ENCODE data around the gene ATAD3C. TPM values are rescaled to one million over a fixed set of nuclear protein-coding genes. Genes with fewer than 3 reads are reported as not detected.
A peak's percentile ranks its signal among the peaks of the same experiment; 100 is the strongest.
"Not testable (repeated sequence)": the region's sequence is repeated elsewhere in the genome, so short reads cannot be mapped to it uniquely, and the experiment has no call there.

The ATAD3C gene
- total RNA-seq, 2 experiments from 2014 or later, result 1.0 to 1.4 TPM

- ATAC-seq (peak; percentile 95), DNase-seq (peak; percentile 98)
- Mint-ChIP-seq H3K4me3 (peak within 1 kb of the TSS; percentile 87), H3K27me3 (ENCODE audit: low read depth) (no peaks in the 10 kb centered on the region), H3K4me1 (ENCODE audit: low read depth) (peaks cover 39% of the 10 kb centered on the region), H3K9me3 (ENCODE audit: insufficient read depth) (no peaks in the 10 kb centered on the region), H3K27ac (peak within 1 kb of the TSS; percentile 95), H3K36me3 (ENCODE audit: low read depth) (peaks cover 51% of the 10 kb centered on the region)
- CTCF ChIA-PET, result interaction anchor here (1.0 to 2.9 kb wide), 5 partner anchors 8 to 98 kb away, joined by 3 to 18 read pairs (median 5); partner anchors contain the start of gene CCNL2
- POLR2A ChIA-PET, result interaction anchor here (0.9 to 2.2 kb wide), 5 partner anchors 8 to 104 kb away, joined by 3 to 16 read pairs (median 5); partner anchors contain the start of genes AURKAIP1 and CCNL2
Measured at GRCh38 chr1:1406821-1407635, 42.5 kb upstream of the ATAD3C start, which contains the start of gene MRPL20. MRPL20 (minus strand) TSS chr1:1407293; CDS start chr1:1407217, 76 bp downstream.

DNA sequence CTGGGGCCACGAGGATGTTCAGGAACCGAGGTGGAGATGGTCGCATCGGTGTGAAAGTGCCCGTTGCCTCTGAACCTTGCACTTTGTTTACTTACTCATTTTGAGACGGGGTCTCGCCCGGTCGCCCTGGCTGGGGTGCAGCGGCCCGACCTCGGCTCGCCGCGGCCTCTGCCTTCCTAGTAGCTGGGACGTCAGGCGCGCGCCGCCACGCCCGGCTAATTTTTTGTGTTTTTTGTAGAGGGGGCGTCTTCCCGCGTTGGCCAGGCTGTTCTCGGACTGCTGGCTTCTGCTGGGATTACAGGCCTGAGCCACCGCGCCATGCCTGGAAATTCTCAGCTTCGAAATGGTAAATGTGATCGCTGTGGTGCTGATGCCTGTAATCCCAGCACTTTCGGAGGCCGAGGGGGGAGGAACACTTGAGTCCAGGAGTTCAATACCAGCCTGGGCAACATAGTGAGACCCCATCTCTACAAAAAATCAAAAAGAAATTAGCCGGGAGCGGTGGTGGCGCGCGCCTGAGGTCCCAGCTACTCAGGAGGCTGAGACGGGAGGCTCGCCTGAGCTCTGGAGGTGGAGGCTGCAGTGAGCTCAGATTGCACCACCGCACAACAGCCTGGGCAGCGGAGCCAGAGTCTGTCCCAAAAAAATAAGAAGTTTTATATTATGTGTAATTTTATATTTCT, 41.7 kb upstream of the ATAD3C start:
- Mint-ChIP-seq H3K4me3 (peak overlapping the region; percentile 87), H3K36me3 (ENCODE audit: low read depth) (peaks cover 46% of the 10 kb centered on the region), H3K4me1 (ENCODE audit: low read depth) (peaks cover 34% of the 10 kb centered on the region), H3K9me3 (ENCODE audit: insufficient read depth) (no peaks in the 10 kb centered on the region), H3K27me3 (ENCODE audit: low read depth) (no peaks in the 10 kb centered on the region), H3K27ac (peak overlapping the region; percentile 95)
- ChIA-PET CTCF (interaction anchor here (1.0 to 2.9 kb wide), 4 partner anchors 8 to 97 kb away, joined by 3 to 18 read pairs (median 6); partner anchors contain the start of gene CCNL2), POLR2A (interaction anchor here (0.6 to 2.2 kb wide), 7 partner anchors 9 to 238 kb away, joined by 3 to 16 read pairs (median 3); partner anchors contain the start of genes ANKRD65, AURKAIP1 and CCNL2)
- DNase-seq, result peak; percentile 46
- ATAC-seq, result peak; percentile 17

DNA sequence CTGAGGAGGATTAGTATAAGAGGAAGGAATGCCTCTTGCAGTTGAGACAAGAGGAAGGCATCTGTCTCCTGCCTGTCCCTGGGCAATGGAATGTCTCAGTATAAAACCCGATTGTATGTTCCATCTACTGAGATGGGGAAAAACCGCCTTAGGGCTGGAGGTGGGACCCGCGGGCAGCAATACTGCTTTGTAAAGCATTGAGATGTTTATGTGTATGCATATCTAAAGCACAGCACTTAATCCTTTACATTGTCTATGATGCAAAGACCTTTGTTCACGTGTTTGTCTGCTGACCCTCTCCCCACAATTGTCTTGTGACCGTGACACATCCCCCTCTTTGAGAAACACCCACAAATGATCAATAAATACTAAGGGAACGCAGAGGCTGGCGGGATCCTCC, 39.3 kb upstream of the ATAD3C start:
- H3K4me3 Mint-ChIP-seq, CTCF ChIA-PET: not testable (repeated sequence)
- POLR2A ChIA-PET, result interaction anchor here (1.0 kb wide), 1 partner anchor 10 kb away, joined by 3 read pairs; no protein-coding TSS in a partner anchor

GRCh38 chr1:1411626-1412025, 37.9 kb upstream of the ATAD3C start:
- ChIA-PET CTCF (no interaction called here), POLR2A (no interaction called here)
- no peaks in the 10 kb centered on the region for H3K9me3 Mint-ChIP-seq (ENCODE audit: insufficient read depth)
- H3K4me3 Mint-ChIP-seq, result no peak overlapping the region
- H3K27me3 Mint-ChIP-seq (ENCODE audit: low read depth), result peaks cover 4% of the 10 kb centered on the region
- H3K4me1 Mint-ChIP-seq (ENCODE audit: low read depth), result peaks cover 13% of the 10 kb centered on the region
- no peak for ATAC-seq
- no peak for DNase-seq
- peaks cover 18% of the 10 kb centered on the region for H3K36me3 Mint-ChIP-seq (ENCODE audit: low read depth)
- no peak overlapping the region for H3K27ac Mint-ChIP-seq

More for the DNA sequence above, 39.3 kb upstream of the ATAD3C start:
- not testable (repeated sequence) for H3K27me3 Mint-ChIP-seq (ENCODE audit: low read depth); H3K27ac Mint-ChIP-seq; H3K9me3 Mint-ChIP-seq (ENCODE audit: insufficient read depth); DNase-seq; ATAC-seq
- H3K36me3 Mint-ChIP-seq (ENCODE audit: low read depth), result peaks cover 32% of the 10 kb centered on the region
- H3K4me1 Mint-ChIP-seq (ENCODE audit: low read depth), result peaks cover 25% of the 10 kb centered on the region

- CTCF ChIA-PET; ATAC-seq; H3K4me3 Mint-ChIP-seq; H3K27ac Mint-ChIP-seq; H3K9me3 Mint-ChIP-seq (ENCODE audit: insufficient read depth); DNase-seq; POLR2A ChIA-PET; H3K27me3 Mint-ChIP-seq (ENCODE audit: low read depth): not testable (repeated sequence)
- peaks cover 15% of the 10 kb centered on the region for H3K36me3 Mint-ChIP-seq (ENCODE audit: low read depth)
- H3K4me1 Mint-ChIP-seq (ENCODE audit: low read depth), result peaks cover 13% of the 10 kb centered on the region
Measured at GRCh38 chr1:1412311-1412902, 37.1 kb upstream of the ATAD3C start.

DNA sequence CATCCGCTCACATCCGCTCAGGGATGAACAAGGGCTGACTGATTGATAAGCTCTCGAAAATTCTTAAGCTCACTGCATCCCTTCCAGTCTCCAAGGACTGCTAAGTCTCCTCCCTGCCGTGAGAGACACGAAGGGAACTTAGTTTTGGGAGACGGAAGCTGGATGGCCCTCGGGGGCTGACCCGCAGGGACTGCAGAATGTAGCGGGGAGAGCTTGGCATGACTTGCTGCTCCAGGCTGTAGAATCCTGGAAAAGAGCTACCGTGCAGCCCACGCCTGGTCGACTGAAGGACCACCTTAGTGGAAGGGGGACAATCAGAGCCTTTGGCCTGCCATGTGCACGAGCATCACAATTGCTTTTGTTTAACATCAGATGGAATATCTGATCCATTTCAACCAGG, 33.7 kb upstream of the ATAD3C start:
- peaks cover 9% of the 10 kb centered on the region for H3K4me1 Mint-ChIP-seq (ENCODE audit: low read depth)
- ChIA-PET POLR2A (no interaction called here), CTCF (interaction anchor here (1.4 to 1.7 kb wide), 2 partner anchors 13 to 89 kb away, joined by 3 to 5 read pairs; no protein-coding TSS in a partner anchor)
- ATAC-seq, result no peak
- no peaks in the 10 kb centered on the region for H3K9me3 Mint-ChIP-seq (ENCODE audit: insufficient read depth)
- DNase-seq, result no peak
- no peak overlapping the region for H3K27ac Mint-ChIP-seq
- H3K4me3 Mint-ChIP-seq, result no peak overlapping the region
- peaks cover 6% of the 10 kb centered on the region for H3K27me3 Mint-ChIP-seq (ENCODE audit: low read depth)
- peaks cover 3% of the 10 kb centered on the region for H3K36me3 Mint-ChIP-seq (ENCODE audit: low read depth)

DNA sequence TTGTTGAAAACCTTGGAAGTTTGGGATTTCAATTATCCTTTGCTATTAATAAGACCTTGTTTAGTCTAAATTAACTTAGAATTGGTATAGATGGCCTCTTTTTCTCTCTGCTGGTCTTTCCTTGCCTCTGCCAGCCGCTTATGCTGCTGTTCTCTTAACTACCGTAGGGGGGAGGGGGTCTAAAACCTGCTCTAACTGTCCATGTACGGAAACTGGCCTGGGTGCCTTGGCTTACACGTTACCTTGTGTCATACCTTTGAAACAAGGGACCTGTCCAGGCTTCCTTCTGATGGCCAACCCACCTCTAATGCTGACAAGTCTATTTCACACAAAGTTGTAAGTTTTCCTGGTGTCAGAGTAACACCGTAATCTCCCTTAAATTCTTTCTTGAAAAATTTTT, 32.1 kb upstream of the ATAD3C start:
- ATAC-seq; CTCF ChIA-PET; H3K9me3 Mint-ChIP-seq (ENCODE audit: insufficient read depth); DNase-seq; H3K36me3 Mint-ChIP-seq (ENCODE audit: low read depth); H3K27ac Mint-ChIP-seq; POLR2A ChIA-PET; H3K4me3 Mint-ChIP-seq; H3K27me3 Mint-ChIP-seq (ENCODE audit: low read depth): not testable (repeated sequence)
- peaks cover 13% of the 10 kb centered on the region for H3K4me1 Mint-ChIP-seq (ENCODE audit: low read depth)

GRCh38 chr1:1417825-1418463, 31.5 kb upstream of the ATAD3C start:
- DNase-seq, POLR2A ChIA-PET: not testable (repeated sequence)

GRCh38 chr1:1418464-1419362, 30.8 kb upstream of the ATAD3C start:
- POLR2A ChIA-PET, result no interaction called here
- peaks cover 20% of the 10 kb centered on the region for H3K4me1 Mint-ChIP-seq (ENCODE audit: low read depth)
- CTCF ChIA-PET, result no interaction called here

More at GRCh38 chr1:1417825-1418463, 31.5 kb upstream of the ATAD3C start:
- H3K36me3 Mint-ChIP-seq (ENCODE audit: low read depth); H3K4me3 Mint-ChIP-seq; H3K27ac Mint-ChIP-seq; H3K27me3 Mint-ChIP-seq (ENCODE audit: low read depth); H3K9me3 Mint-ChIP-seq (ENCODE audit: insufficient read depth); CTCF ChIA-PET; ATAC-seq: not testable (repeated sequence)
- peaks cover 18% of the 10 kb centered on the region for H3K4me1 Mint-ChIP-seq (ENCODE audit: low read depth)

GRCh38 chr1:1419363-1419812, 30.1 kb upstream of the ATAD3C start:
- POLR2A ChIA-PET, result no interaction called here
- Mint-ChIP-seq H3K36me3 (ENCODE audit: low read depth) (no peaks in the 10 kb centered on the region), H3K27me3 (ENCODE audit: low read depth) (peaks cover 7% of the 10 kb centered on the region), H3K27ac (no peak overlapping the region), H3K4me1 (ENCODE audit: low read depth) (peaks cover 20% of the 10 kb centered on the region), H3K4me3 (no peak overlapping the region), H3K9me3 (ENCODE audit: insufficient read depth) (no peaks in the 10 kb centered on the region)
- no peak for DNase-seq
- no peak for ATAC-seq
- CTCF ChIA-PET, result no interaction called here

More at GRCh38 chr1:1418464-1419362, 30.8 kb upstream of the ATAD3C start:
- DNase-seq (no peak), ATAC-seq (no peak)
- no peak overlapping the region for H3K4me3 Mint-ChIP-seq
- H3K27me3 Mint-ChIP-seq (ENCODE audit: low read depth), result peaks cover 7% of the 10 kb centered on the region
- no peaks in the 10 kb centered on the region for H3K9me3 Mint-ChIP-seq (ENCODE audit: insufficient read depth)
- no peak overlapping the region for H3K27ac Mint-ChIP-seq
- no peaks in the 10 kb centered on the region for H3K36me3 Mint-ChIP-seq (ENCODE audit: low read depth)
